ENCODE data around the gene DCLRE1A. TPM values are rescaled to one million over a fixed set of nuclear protein-coding genes. Genes with fewer than 3 reads are reported as not detected.

Gene DCLRE1A
- total and polyA plus RNA-seq, 3 experiments from 2014 or later = 6.3 to 20.2 (median 16.9) TPM

GRCh38 chr10:113802997-113803396 is 50.9 kb downstream of the DCLRE1A start:
- Histone ChIP-seq H3K9me3 (ENCODE audit: low read length) (no peaks in the 10 kb centered on the region), H3K4me3 (ENCODE audit: low read length) (no peak overlapping the region), H3K27ac (ENCODE audit: low read depth, low read length) (no peak overlapping the region), H3K36me3 (ENCODE audit: insufficient read depth, low read length) (no peaks in the 10 kb centered on the region), H3K27me3 (ENCODE audit: insufficient read depth, low read length, poor library complexity, severe bottlenecking) (peaks cover 4% of the 10 kb centered on the region), H3K4me1 (ENCODE audit: insufficient read depth, low read length) (no peaks in the 10 kb centered on the region)
- no peak for DNase-seq
- POLR2A ChIA-PET = no interaction called here
- no peaks in the 10 kb centered on the region for H3K36me3 Mint-ChIP-seq
- CTCF ChIA-PET = interaction anchor here (0.7 to 6.8 kb wide), 2 partner anchors 286 to 300 kb away, joined by 3 to 50 read pairs; no protein-coding TSS in a partner anchor
- no peak overlapping the region for H3K27ac Mint-ChIP-seq
- H3K27me3 Mint-ChIP-seq = peaks cover 9 to 25% of the 10 kb centered on the region in 2 donors
- no peak overlapping the region for H3K4me3 Mint-ChIP-seq
- H3K4me1 Mint-ChIP-seq = no peaks in the 10 kb centered on the region
- H3K9me3 Mint-ChIP-seq = no peaks in the 10 kb centered on the region

DNA sequence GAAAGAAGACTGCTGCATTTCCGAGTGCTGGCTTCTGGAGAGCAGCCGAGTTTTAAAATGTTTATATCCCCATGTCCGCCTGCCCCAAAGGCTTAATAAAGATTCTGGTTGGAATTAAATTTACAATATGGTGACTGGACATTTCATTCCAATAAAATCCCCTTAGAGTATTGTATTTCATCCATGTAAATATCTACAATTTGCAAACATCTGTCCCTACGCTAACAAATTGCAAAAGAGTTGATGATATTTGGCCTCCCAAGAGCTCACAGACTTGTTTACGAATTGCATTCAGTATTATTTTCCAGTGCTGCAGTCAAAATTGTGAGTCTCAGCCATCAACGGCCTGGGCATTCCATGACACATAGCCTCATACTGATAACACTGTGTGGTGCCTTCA is 52.3 kb downstream of the DCLRE1A start:
- no peak for DNase-seq
- H3K9me3 Mint-ChIP-seq = no peaks in the 10 kb centered on the region
- Histone ChIP-seq H3K27me3 (ENCODE audit: insufficient read depth, low read length, poor library complexity, severe bottlenecking) (peaks cover 4% of the 10 kb centered on the region), H3K27ac (ENCODE audit: low read depth, low read length) (no peak overlapping the region), H3K9me3 (ENCODE audit: low read length) (no peaks in the 10 kb centered on the region), H3K36me3 (ENCODE audit: insufficient read depth, low read length) (no peaks in the 10 kb centered on the region), H3K4me3 (ENCODE audit: low read length) (no peak overlapping the region), H3K4me1 (ENCODE audit: insufficient read depth, low read length) (no peaks in the 10 kb centered on the region)
- ChIA-PET POLR2A (interaction anchor here (0.7 kb wide), 1 partner anchor 297 kb away, joined by 3 read pairs; no protein-coding TSS in a partner anchor), CTCF (interaction anchor here (1.1 to 6.8 kb wide), 2 partner anchors 13 to 301 kb away, joined by 3 to 50 read pairs; no protein-coding TSS in a partner anchor)
- peaks cover 9 to 29% of the 10 kb centered on the region in 2 donors for H3K27me3 Mint-ChIP-seq
- H3K4me1 Mint-ChIP-seq = no peaks in the 10 kb centered on the region
- H3K4me3 Mint-ChIP-seq = no peak overlapping the region
- peak overlapping the region in 1 of 8 donors; percentile 29 for H3K27ac Mint-ChIP-seq
- H3K36me3 Mint-ChIP-seq = no peaks in the 10 kb centered on the region

DNA sequence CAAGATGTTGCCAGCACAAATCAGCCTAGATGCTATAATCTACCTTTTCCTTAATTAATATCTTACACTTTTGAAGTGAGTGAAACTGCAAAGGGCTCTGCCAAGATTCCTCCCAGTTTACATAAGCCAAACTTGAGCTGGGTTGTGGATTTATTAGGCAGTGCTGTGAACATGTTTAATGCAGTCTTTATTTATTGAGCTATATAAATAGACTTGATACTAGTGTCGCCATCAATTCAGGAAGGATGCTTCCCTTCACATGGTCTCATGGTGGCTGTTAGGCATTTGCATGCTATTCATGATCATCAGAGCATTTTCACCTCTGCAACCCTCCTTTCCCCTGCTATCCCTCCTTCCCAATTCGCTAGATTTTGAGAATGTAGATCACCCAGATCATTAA is 62.2 kb downstream of the DCLRE1A start:
- no peak overlapping the region for H3K4me3 Mint-ChIP-seq
- Histone ChIP-seq H3K36me3 (ENCODE audit: insufficient read depth, low read length) (no peaks in the 10 kb centered on the region), H3K27ac (ENCODE audit: low read depth, low read length) (no peak overlapping the region), H3K4me3 (ENCODE audit: low read length) (no peak overlapping the region), H3K9me3 (ENCODE audit: low read length) (no peaks in the 10 kb centered on the region), H3K4me1 (ENCODE audit: insufficient read depth, low read length) (no peaks in the 10 kb centered on the region), H3K27me3 (ENCODE audit: insufficient read depth, low read length, poor library complexity, severe bottlenecking) (no peaks in the 10 kb centered on the region)
- no peaks in the 10 kb centered on the region for H3K36me3 Mint-ChIP-seq
- no peaks in the 10 kb centered on the region for H3K9me3 Mint-ChIP-seq
- ChIA-PET POLR2A (no interaction called here), CTCF (no interaction called here)
- peaks cover 21 to 56% of the 10 kb centered on the region in 2 donors for H3K27me3 Mint-ChIP-seq
- no peak overlapping the region for H3K27ac Mint-ChIP-seq
- no peak for DNase-seq
- no peaks in the 10 kb centered on the region for H3K4me1 Mint-ChIP-seq

DNA sequence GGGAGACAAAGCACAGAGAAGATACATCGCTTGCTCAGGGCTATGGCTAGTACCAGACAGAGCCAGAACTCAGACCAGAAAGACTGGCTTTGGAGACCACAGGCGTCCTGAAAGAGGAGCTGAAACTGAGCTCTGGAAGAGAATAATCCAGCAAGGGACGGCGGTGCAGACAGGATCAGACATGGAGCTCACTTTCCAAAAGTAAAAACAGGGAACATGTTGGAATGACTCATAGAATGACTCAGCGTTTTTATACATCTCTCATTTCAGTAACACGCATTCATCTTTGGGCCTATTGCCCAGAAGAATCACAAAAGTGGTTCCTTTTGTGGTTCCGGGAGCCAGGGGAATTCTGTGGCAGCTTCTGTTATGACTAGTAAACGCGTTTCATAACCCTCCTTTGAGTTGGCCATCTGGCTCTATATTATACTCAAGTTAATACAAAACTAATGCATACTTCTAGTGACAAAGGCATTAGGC is 65.2 kb downstream of the DCLRE1A start:
- Histone ChIP-seq H3K27ac (ENCODE audit: low read depth, low read length) (no peak overlapping the region), H3K4me3 (ENCODE audit: low read length) (no peak overlapping the region), H3K9me3 (ENCODE audit: low read length) (no peaks in the 10 kb centered on the region), H3K27me3 (ENCODE audit: insufficient read depth, low read length, poor library complexity, severe bottlenecking) (no peaks in the 10 kb centered on the region), H3K4me1 (ENCODE audit: insufficient read depth, low read length) (no peaks in the 10 kb centered on the region), H3K36me3 (ENCODE audit: insufficient read depth, low read length) (no peaks in the 10 kb centered on the region)
- DNase-seq = no peak
- Mint-ChIP-seq H3K9me3 (no peaks in the 10 kb centered on the region), H3K4me3 (no peak overlapping the region), H3K27ac (no peak overlapping the region), H3K4me1 (no peaks in the 10 kb centered on the region), H3K36me3 (no peaks in the 10 kb centered on the region), H3K27me3 (peaks cover 15 to 31% of the 10 kb centered on the region in 2 donors)
- ChIA-PET CTCF (interaction anchor here (0.9 to 2.0 kb wide), 2 partner anchors 10 to 13 kb away, joined by 3 to 7 read pairs; no protein-coding TSS in a partner anchor), POLR2A (no interaction called here)

Other genes with a start within 250 kb of the DCLRE1A start
- not detected for gene NRAP, start 190.0 kb downstream of the DCLRE1A start, total RNA-seq
- not detected for gene NRAP, start 190.0 kb downstream of the DCLRE1A start, polyA plus RNA-seq
- 10 to 100 TPM; 21.4 to 23.4 TPM for gene CASP7, start 174.2 kb downstream of the DCLRE1A start, total RNA-seq
- 29.4 TPM for gene CASP7, start 174.2 kb downstream of the DCLRE1A start, polyA plus RNA-seq
- gene PLEKHS1, start 102.4 kb downstream of the DCLRE1A start, total RNA-seq = not detected
- gene PLEKHS1, start 102.4 kb downstream of the DCLRE1A start, polyA plus RNA-seq = not detected
- gene NHLRC2, start 579 bp upstream of the DCLRE1A start, total RNA-seq = 10 to 100 TPM; 30.8 to 33.1 TPM
- gene NHLRC2, start 579 bp upstream of the DCLRE1A start, polyA plus RNA-seq = 7.3 TPM
- under 1 TPM; 0.49 to 0.50 TPM for gene ADRB1, start 189.8 kb upstream of the DCLRE1A start, total RNA-seq
- not detected for gene ADRB1, start 189.8 kb upstream of the DCLRE1A start, polyA plus RNA-seq

Data from CD8-positive, alpha-beta memory T cell (primary cell).